HepG2 (cell line): Measurements from ENCODE around the gene GTF2F2.

ENCODE experiments used
- BRCA1 ChIP-seq: sonication (generic); formaldehyde crosslinking; IDR thresholded peaks from 2 replicates; pipeline ENCODE4 v1.4.0; 2020; ENCODE audit warnings: missing genetic modification reagents
- HOXA7 ChIP-seq: sonication (generic); formaldehyde crosslinking; IDR thresholded peaks from 2 replicates; pipeline ENCODE4 v1.8.1; 2022; ENCODE audit warnings: mild to moderate bottlenecking, missing genetic modification reagents, moderate library complexity
- JUNB ChIP-seq: sonication (generic); formaldehyde crosslinking; IDR thresholded peaks from 2 replicates; pipeline ENCODE4 v1.8.0; 2022; ENCODE audit warnings: missing genetic modification reagents, mild to moderate bottlenecking, borderline replicate concordance
- NPAS2 ChIP-seq: sonication (generic); formaldehyde crosslinking; IDR thresholded peaks from 2 replicates; pipeline ENCODE4 v1.8.0; 2022; ENCODE audit warnings: mild to moderate bottlenecking, missing genetic modification reagents, borderline replicate concordance
- POLR2A ChIP-seq, 2 experiments: IDR thresholded peaks; 2 replicates each; pipeline ENCODE4 v1.6.1; 2011; ENCODE audit warnings: low read depth in 2 of 2, low read length in 2 of 2, mild to moderate bottlenecking in 1 of 2, moderate library complexity in 1 of 2; ENCODE audit not compliant: insufficient read depth in 1 of 2
- POLR2AphosphoS5 ChIP-seq: IDR thresholded peaks from 2 replicates; pipeline ENCODE4 v1.6.1; 2012; ENCODE audit warnings: low read depth, low read length
- ZNF747 ChIP-seq: sonication (generic); formaldehyde crosslinking; IDR thresholded peaks from 2 replicates; pipeline ENCODE4 v1.8.1; 2023; ENCODE audit warnings: missing genetic modification reagents, mild to moderate bottlenecking, borderline replicate concordance
- TF ChIP-seq, protein P1 (sequence below): sonication (generic); formaldehyde crosslinking; IDR thresholded peaks from 2 replicates; pipeline ENCODE4 v1.5.1; 2020; ENCODE audit warnings: missing genetic modification reagents, mild to moderate bottlenecking, borderline replicate concordance
- TF ChIP-seq, protein P2 (sequence below): sonication (generic); formaldehyde crosslinking; IDR thresholded peaks from 2 replicates; pipeline ENCODE4 v1.5.0; 2020; ENCODE audit warnings: mild to moderate bottlenecking, missing genetic modification reagents, moderate library complexity
- TF ChIP-seq, protein P3 (sequence below): sonication (generic); formaldehyde crosslinking; IDR thresholded peaks from 2 replicates; pipeline ENCODE4 v1.4.0; 2020; ENCODE audit warnings: missing genetic modification reagents

- TF ChIP-seq POLR2AphosphoS5: no peak
- TF ChIP-seq, protein P1, sequence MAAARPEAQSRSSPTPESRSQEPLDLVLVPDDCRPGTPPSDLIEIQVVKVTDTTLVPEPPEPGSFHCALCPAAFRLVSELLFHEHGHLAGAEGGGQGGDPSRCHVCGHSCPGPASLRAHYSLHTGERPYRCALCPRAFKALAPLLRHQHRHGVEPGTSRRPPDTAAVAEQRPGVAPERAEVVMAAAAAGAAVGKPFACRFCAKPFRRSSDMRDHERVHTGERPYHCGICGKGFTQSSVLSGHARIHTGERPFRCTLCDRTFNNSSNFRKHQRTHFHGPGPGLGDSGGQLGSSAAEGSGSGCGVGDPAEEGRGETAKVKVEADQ (CRISPR knock-in tag): no peak
- TF ChIP-seq ZNF747: no peak
- TF ChIP-seq HOXA7 (CRISPR knock-in tag): no peak
- no peak for TF ChIP-seq POLR2A (IDR thresholded peaks at IDR 0.05; ENCODE audit: insufficient read depth in 1 of 2, low read depth in 2 of 2, low read length in 2 of 2)
- TF ChIP-seq JUNB (CRISPR knock-in tag): no peak
- TF ChIP-seq NPAS2 (CRISPR knock-in tag): no peak
- no peak for TF ChIP-seq BRCA1
- TF ChIP-seq, protein P2, sequence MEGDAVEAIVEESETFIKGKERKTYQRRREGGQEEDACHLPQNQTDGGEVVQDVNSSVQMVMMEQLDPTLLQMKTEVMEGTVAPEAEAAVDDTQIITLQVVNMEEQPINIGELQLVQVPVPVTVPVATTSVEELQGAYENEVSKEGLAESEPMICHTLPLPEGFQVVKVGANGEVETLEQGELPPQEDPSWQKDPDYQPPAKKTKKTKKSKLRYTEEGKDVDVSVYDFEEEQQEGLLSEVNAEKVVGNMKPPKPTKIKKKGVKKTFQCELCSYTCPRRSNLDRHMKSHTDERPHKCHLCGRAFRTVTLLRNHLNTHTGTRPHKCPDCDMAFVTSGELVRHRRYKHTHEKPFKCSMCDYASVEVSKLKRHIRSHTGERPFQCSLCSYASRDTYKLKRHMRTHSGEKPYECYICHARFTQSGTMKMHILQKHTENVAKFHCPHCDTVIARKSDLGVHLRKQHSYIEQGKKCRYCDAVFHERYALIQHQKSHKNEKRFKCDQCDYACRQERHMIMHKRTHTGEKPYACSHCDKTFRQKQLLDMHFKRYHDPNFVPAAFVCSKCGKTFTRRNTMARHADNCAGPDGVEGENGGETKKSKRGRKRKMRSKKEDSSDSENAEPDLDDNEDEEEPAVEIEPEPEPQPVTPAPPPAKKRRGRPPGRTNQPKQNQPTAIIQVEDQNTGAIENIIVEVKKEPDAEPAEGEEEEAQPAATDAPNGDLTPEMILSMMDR (CRISPR knock-in tag): no peak
- TF ChIP-seq, protein P3, sequence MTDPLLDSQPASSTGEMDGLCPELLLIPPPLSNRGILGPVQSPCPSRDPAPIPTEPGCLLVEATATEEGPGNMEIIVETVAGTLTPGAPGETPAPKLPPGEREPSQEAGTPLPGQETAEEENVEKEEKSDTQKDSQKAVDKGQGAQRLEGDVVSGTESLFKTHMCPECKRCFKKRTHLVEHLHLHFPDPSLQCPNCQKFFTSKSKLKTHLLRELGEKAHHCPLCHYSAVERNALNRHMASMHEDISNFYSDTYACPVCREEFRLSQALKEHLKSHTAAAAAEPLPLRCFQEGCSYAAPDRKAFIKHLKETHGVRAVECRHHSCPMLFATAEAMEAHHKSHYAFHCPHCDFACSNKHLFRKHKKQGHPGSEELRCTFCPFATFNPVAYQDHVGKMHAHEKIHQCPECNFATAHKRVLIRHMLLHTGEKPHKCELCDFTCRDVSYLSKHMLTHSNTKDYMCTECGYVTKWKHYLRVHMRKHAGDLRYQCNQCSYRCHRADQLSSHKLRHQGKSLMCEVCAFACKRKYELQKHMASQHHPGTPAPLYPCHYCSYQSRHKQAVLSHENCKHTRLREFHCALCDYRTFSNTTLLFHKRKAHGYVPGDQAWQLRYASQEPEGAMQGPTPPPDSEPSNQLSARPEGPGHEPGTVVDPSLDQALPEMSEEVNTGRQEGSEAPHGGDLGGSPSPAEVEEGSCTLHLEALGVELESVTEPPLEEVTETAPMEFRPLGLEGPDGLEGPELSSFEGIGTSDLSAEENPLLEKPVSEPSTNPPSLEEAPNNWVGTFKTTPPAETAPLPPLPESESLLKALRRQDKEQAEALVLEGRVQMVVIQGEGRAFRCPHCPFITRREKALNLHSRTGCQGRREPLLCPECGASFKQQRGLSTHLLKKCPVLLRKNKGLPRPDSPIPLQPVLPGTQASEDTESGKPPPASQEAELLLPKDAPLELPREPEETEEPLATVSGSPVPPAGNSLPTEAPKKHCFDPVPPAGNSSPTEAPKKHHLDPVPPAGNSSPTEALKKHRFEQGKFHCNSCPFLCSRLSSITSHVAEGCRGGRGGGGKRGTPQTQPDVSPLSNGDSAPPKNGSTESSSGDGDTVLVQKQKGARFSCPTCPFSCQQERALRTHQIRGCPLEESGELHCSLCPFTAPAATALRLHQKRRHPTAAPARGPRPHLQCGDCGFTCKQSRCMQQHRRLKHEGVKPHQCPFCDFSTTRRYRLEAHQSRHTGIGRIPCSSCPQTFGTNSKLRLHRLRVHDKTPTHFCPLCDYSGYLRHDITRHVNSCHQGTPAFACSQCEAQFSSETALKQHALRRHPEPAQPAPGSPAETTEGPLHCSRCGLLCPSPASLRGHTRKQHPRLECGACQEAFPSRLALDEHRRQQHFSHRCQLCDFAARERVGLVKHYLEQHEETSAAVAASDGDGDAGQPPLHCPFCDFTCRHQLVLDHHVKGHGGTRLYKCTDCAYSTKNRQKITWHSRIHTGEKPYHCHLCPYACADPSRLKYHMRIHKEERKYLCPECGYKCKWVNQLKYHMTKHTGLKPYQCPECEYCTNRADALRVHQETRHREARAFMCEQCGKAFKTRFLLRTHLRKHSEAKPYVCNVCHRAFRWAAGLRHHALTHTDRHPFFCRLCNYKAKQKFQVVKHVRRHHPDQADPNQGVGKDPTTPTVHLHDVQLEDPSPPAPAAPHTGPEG (CRISPR knock-in tag): no peak
These were observed 19.6 kb upstream of the GTF2F2 start for GRCh38 chr13:45100573-45101262.
